H1 (cell line): ENCODE measurements around the gene EFCAB8. TPM values are rescaled to one million over a fixed set of nuclear protein-coding genes. Genes with fewer than 3 reads are reported as not detected.

Source experiments
- CTCF ChIA-PET: fragments of 300-600 bp; sonication (Branson Sonifier 250); formaldehyde crosslinking; loops from one replicate; lab custom pipeline; 2021; ENCODE audit not compliant: partially characterized antibody; lab: Charles Lee
- POLR2A ChIA-PET: fragments of 300-600 bp; sonication (Branson Sonifier 250); formaldehyde crosslinking; loops from one replicate; lab custom pipeline; 2021; ENCODE audit warnings: inconsistent platforms; ENCODE audit not compliant: partially characterized antibody; lab: Charles Lee
- DNase-seq, 2 experiments: peaks; one replicate each; pipeline versions ENCODE4 v3.0.0 to v3.0.0-alpha.2; 2010 to 2022; ENCODE audit warnings: low spot score in 2 of 2, low read depth in 1 of 2, mixed read lengths in 1 of 2
- FAIRE-seq: peaks from 2 replicates; lab custom pipeline; 2011; peaks lifted over from hg19 to GRCh38; lab: Jason Lieb, UNC
- H2AFZ ChIP-seq: 2 replicates; pipeline ENCODE4 v1.8.1; 2012; ENCODE audit warnings: low read length, inconsistent platforms
- H2AK5ac ChIP-seq: 2 replicates; pipeline ENCODE4 v1.6.1; 2013; ENCODE audit warnings: low read depth, low read length
- H2BK120ac ChIP-seq: replicated peaks from 2 replicates; pipeline ENCODE3; 2013; ENCODE audit warnings: low read depth, low read length, inconsistent platforms
- H2BK12ac ChIP-seq: 2 replicates; pipeline ENCODE4 v1.6.1; 2013; ENCODE audit warnings: low read depth, low read length
- H2BK15ac ChIP-seq: 2 replicates; pipeline ENCODE4 v1.6.1; 2013; ENCODE audit warnings: low read length
- H2BK20ac ChIP-seq: 2 replicates; pipeline ENCODE4 v1.6.1; 2013; ENCODE audit warnings: low read length
- H2BK5ac ChIP-seq: 2 replicates; pipeline ENCODE4 v1.6.1; 2013; ENCODE audit warnings: low read depth, low read length
- H3K14ac ChIP-seq: 2 replicates; pipeline ENCODE4 v1.6.1; 2013; ENCODE audit warnings: inconsistent platforms; ENCODE audit not compliant: insufficient read length
- H3K18ac ChIP-seq: 2 replicates; pipeline ENCODE4 v1.6.1; 2013; ENCODE audit warnings: low read length; ENCODE audit errors: extremely low read depth
- H3K23ac ChIP-seq: 2 replicates; pipeline ENCODE4 v1.6.1; 2013; ENCODE audit warnings: inconsistent platforms; ENCODE audit not compliant: insufficient read length
- H3K23me2 ChIP-seq: 2 replicates; pipeline ENCODE4 v1.6.1; 2013; ENCODE audit warnings: low read depth, low read length
- H3K27ac ChIP-seq: 2 replicates; pipeline ENCODE4 v1.6.1; 2011; ENCODE audit warnings: low read depth, low read length, inconsistent platforms
- H3K27me3 ChIP-seq, 4 experiments: replicated peaks in 1 of 4; 1 replicate in 1 of 4; 2 replicates in 3 of 4; pipeline versions ENCODE4 v1.6.1 to v1.8.1; 2011 to 2013; ENCODE audit warnings: low read length in 3 of 4, mild to moderate bottlenecking in 3 of 4, inconsistent platforms in 2 of 4, mixed read lengths in 2 of 4, moderate library complexity in 1 of 4; ENCODE audit not compliant: control insufficient read depth in 3 of 4, insufficient read depth in 3 of 4; ENCODE audit errors: extremely low read depth in 1 of 4
- H3K36me3 ChIP-seq, 4 experiments: 2 replicates each; pipeline versions ENCODE4 v1.6.1 to v1.8.1; 2011 to 2013; ENCODE audit warnings: mild to moderate bottlenecking in 4 of 4, low read length in 3 of 4, moderate library complexity in 2 of 4, control low read depth in 1 of 4, inconsistent platforms in 1 of 4; ENCODE audit not compliant: insufficient read depth in 4 of 4, control insufficient read depth in 2 of 4
- H3K4ac ChIP-seq: replicated peaks from 2 replicates; pipeline ENCODE3; 2013; ENCODE audit warnings: low read length, low read depth, mixed read lengths, inconsistent platforms; ENCODE audit not compliant: insufficient read length
- H3K4me1 ChIP-seq, 4 experiments: replicated peaks in 1 of 4; 1 replicate in 1 of 4; 2 replicates in 3 of 4; pipeline versions ENCODE4 v1.6.1 to v1.8.1; 2011 to 2013; ENCODE audit warnings: low read length in 3 of 4, inconsistent platforms in 2 of 4, mixed read lengths in 1 of 4; ENCODE audit not compliant: insufficient read depth in 4 of 4, control insufficient read depth in 3 of 4
- H3K4me2 ChIP-seq, 2 experiments: 2 replicates each; pipeline versions ENCODE4 v1.6.1 to v1.8.1; 2011 to 2013; ENCODE audit warnings: low read depth in 2 of 2, low read length in 2 of 2, control low read depth in 1 of 2, inconsistent platforms in 1 of 2, mild to moderate bottlenecking in 1 of 2; ENCODE audit not compliant: insufficient read depth in 1 of 2
- H3K4me3 ChIP-seq, 4 experiments: fragments of 200-600, 300-600 bp in 1 of 4; sonication (generic), shearing (Covaris generic), sonication (Bioruptor Twin) in 1 of 4; 2 replicates each; pipeline versions ENCODE4 v1.5.1 to v1.8.1; 2011 to 2016; ENCODE audit warnings: low read length in 4 of 4, low read depth in 3 of 4, control low read depth in 2 of 4, inconsistent platforms in 2 of 4, mild to moderate bottlenecking in 2 of 4, mixed read lengths in 1 of 4, moderate library complexity in 1 of 4; ENCODE audit not compliant: insufficient read depth in 2 of 4; ENCODE audit errors: extremely low read depth in 1 of 4
- H3K56ac ChIP-seq: replicated peaks from 2 replicates; pipeline ENCODE3; 2013; ENCODE audit warnings: low read depth, mild to moderate bottlenecking, mixed read lengths, low read length, inconsistent platforms; ENCODE audit not compliant: insufficient read length
- H3K79me1 ChIP-seq: 2 replicates; pipeline ENCODE4 v1.6.1; 2013; ENCODE audit warnings: low read depth, low read length, control low read depth
- H3K79me2 ChIP-seq, 2 experiments: 2 replicates each; pipeline versions ENCODE4 v1.6.1 to v1.8.1; 2012 to 2013; ENCODE audit warnings: low read length in 2 of 2, mild to moderate bottlenecking in 2 of 2, inconsistent platforms in 1 of 2; ENCODE audit not compliant: insufficient read depth in 2 of 2, control insufficient read depth in 1 of 2
- H3K9ac ChIP-seq, 4 experiments: replicated peaks in 1 of 4; 1 replicate in 1 of 4; 2 replicates in 3 of 4; pipeline versions ENCODE4 v1.6.1 to v1.8.1; 2011 to 2013; ENCODE audit warnings: low read depth in 3 of 4, low read length in 3 of 4, control low read depth in 2 of 4, mild to moderate bottlenecking in 2 of 4, moderate library complexity in 2 of 4, inconsistent platforms in 1 of 4; ENCODE audit errors: extremely low read depth in 1 of 4
- H3K9me3 ChIP-seq, 2 experiments: 2 replicates each; pipeline versions ENCODE4 v1.6.1 to v1.8.1; 2012 to 2013; ENCODE audit warnings: mild to moderate bottlenecking in 2 of 2, moderate library complexity in 2 of 2, control low read depth in 1 of 2, inconsistent platforms in 1 of 2, low read depth in 1 of 2, low read length in 1 of 2, mixed read lengths in 1 of 2; ENCODE audit not compliant: insufficient read depth in 2 of 2
- H4K20me1 ChIP-seq, 2 experiments: replicated peaks in 1 of 2; 2 replicates each; pipeline versions ENCODE3 to v1.8.1; 2011 to 2013; ENCODE audit warnings: inconsistent platforms in 2 of 2, low read length in 2 of 2, mild to moderate bottlenecking in 1 of 2; ENCODE audit not compliant: insufficient read depth in 2 of 2, control insufficient read depth in 1 of 2
- H4K5ac ChIP-seq: 2 replicates; pipeline ENCODE4 v1.6.1; 2013; ENCODE audit warnings: low read length, low read depth, mixed read lengths, inconsistent platforms; ENCODE audit not compliant: insufficient read length
- H4K8ac ChIP-seq: 2 replicates; pipeline ENCODE4 v1.8.0; 2013; ENCODE audit warnings: mild to moderate bottlenecking, moderate library complexity, low read length, inconsistent platforms; ENCODE audit not compliant: insufficient read depth; ENCODE audit errors: extremely low read depth
- H4K91ac ChIP-seq: replicated peaks from 2 replicates; pipeline ENCODE3; 2013; ENCODE audit warnings: low read length, mixed read lengths, inconsistent platforms; ENCODE audit not compliant: insufficient read length
- ASH2L ChIP-seq: fragments of 200-600, 300-600 bp; sonication (generic); IDR thresholded peaks from one replicate; pipeline ENCODE4 v1.7.1; 2017; ENCODE audit warnings: low read length
- BACH1 ChIP-seq: IDR thresholded peaks from 2 replicates; pipeline ENCODE4 v1.6.1; 2012; ENCODE audit warnings: low read length, improper control_type of control experiment
- CBX5 ChIP-seq: fragments of 300-800, 300-1000 bp; sonication (generic); IDR thresholded peaks from 2 replicates; pipeline ENCODE4 v1.7.1; 2016; ENCODE audit warnings: antibody characterized with exemption, low read length, low read depth
- GTF2F1 ChIP-seq: IDR thresholded peaks from 2 replicates; pipeline ENCODE4 v1.6.1; 2012; ENCODE audit warnings: low read depth, low read length, improper control_type of control experiment, borderline replicate concordance
- KDM4A ChIP-seq: IDR thresholded peaks from one replicate; pipeline ENCODE4 v1.7.1; 2012; ENCODE audit warnings: low read depth, mild to moderate bottlenecking, moderate library complexity, low read length, inconsistent platforms; ENCODE audit not compliant: severe bottlenecking
- RAD21 ChIP-seq, 2 experiments: IDR thresholded peaks in 1 of 2; conservative IDR thresholded peaks in 1 of 2; 2 replicates each; pipeline ENCODE4 v1.6.1; 2011; ENCODE audit warnings: low read depth in 2 of 2, low read length in 2 of 2, improper control_type of control experiment in 1 of 2, inconsistent platforms in 1 of 2, mild to moderate bottlenecking in 1 of 2, moderate library complexity in 1 of 2
- SRF ChIP-seq: IDR thresholded peaks from 2 replicates; pipeline ENCODE4 v1.6.1; 2011; ENCODE audit warnings: mild to moderate bottlenecking, low read depth, low read length, moderate library complexity
- TBP ChIP-seq: IDR thresholded peaks from 2 replicates; pipeline ENCODE4 v1.6.1; 2011; ENCODE audit warnings: low read depth, low read length, improper control_type of control experiment
- WGBS, 2 experiments: shearing (Covaris generic) in 1 of 2; methylation state at CpG; one replicate each; pipeline versions ENCODE4 v1.1.6 to v1.1.7; 2013 to 2015; ENCODE audit warnings: low lambda C conversion rate in 2 of 2, mixed read lengths in 2 of 2, inconsistent platforms in 1 of 2, low coverage in 1 of 2, missing lambda C conversion rate in 1 of 2; ENCODE audit not compliant: insufficient replicate concordance in 2 of 2, insufficient coverage in 1 of 2, insufficient read length in 1 of 2; ENCODE audit errors: extremely low coverage in 1 of 2, missing lambda C conversion rate in 1 of 2; 5-methylcytosine and 5-hydroxymethylcytosine counted together
- polyA plus RNA-seq, 7 experiments: library from polyadenylated mRNA; depleted of rRNA in 3 of 7; stranded (reverse) in 5 of 7; unstranded in 2 of 7; fragments of >200 nt in 5 of 7; fragments of 200-250 nt in 2 of 7; gene quantifications; 1 replicate in 5 of 7; 2 replicates in 1 of 7; 4 replicates in 1 of 7; pipeline versions ENCODE4 v1.2.1 to v1.2.3, GENCODE V29; 2011 to 2013; ENCODE audit warnings: missing spikeins in 2 of 7, mixed read lengths in 2 of 7
- total RNA-seq: library from RNA; stranded (reverse); fragmentation: NEBNext Ultra II Directional; extraction: Animal tissue kit (Norgen Biotek cat#: 25700); gene quantifications from 2 replicates; pipeline ENCODE4 v1.2.1, GENCODE V29; 2021
- TF ChIP-seq, protein P1 (sequence below): IDR thresholded peaks from 2 replicates; pipeline ENCODE4 v1.6.1; 2012; ENCODE audit warnings: inconsistent platforms

Gene EFCAB8
- total and polyA plus RNA-seq, 2 of the 8 experiments (the other 6 are each of a cell fraction or from before 2014, with no cell fraction given) = 0.06 to 0.20 TPM

DNA sequence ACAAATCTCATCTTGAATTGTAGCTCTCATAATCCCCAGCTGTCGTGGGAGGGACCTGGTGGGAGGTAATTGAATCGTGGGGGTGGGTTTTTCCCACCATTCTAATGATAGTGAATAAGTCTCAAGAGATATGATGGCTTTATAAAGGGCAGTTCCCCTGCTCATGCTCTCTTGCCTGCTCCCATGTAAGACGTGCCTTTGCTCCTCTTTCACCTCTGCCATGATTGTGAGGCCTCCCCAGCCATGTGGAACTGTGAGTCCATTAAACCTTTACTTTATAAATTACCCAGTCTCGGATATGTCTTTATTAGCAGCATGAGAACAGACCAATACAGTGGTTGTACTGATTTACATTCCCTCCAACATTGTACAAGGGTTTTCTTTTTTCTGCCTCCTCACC, 75.9 kb downstream of the EFCAB8 start:
- Histone ChIP-seq H3K14ac (no peak overlapping the region), H3K4me2 (no peak overlapping the region), H4K5ac (no peak overlapping the region), H2BK20ac (no peak overlapping the region), H3K4ac (no peak overlapping the region), H3K36me3 (no peaks in the 10 kb centered on the region), H3K56ac (no peak overlapping the region), H2BK5ac (no peak overlapping the region), H2BK12ac (no peak overlapping the region), H3K23me2 (no peaks in the 10 kb centered on the region), H3K9ac (no peak overlapping the region), H3K23ac (no peak overlapping the region), H4K8ac (no peak overlapping the region), H3K4me3 (no peak overlapping the region), H3K9me3 (no peaks in the 10 kb centered on the region), H4K20me1 (no peaks in the 10 kb centered on the region), H3K18ac (no peak overlapping the region), H2BK120ac (no peak overlapping the region), H2AFZ (no peak overlapping the region), H3K27ac (no peak overlapping the region), H3K79me2 (no peaks in the 10 kb centered on the region), H4K91ac (no peak overlapping the region), H3K4me1 (no peaks in the 10 kb centered on the region), H3K27me3 (no peaks in the 10 kb centered on the region; a peak in 1 of 7 replicates), H2AK5ac (no peak overlapping the region), H3K79me1 (no peaks in the 10 kb centered on the region), H2BK15ac (no peak overlapping the region)
- CTCF ChIA-PET = interaction anchor here (2.1 kb wide), 1 partner anchor 11 kb away, joined by 15 read pairs; no protein-coding TSS in a partner anchor
- 83% methylated on average over 4 of the region's 4 CpGs; no CpG with 5 or more reads in 1 of the 2 experiments for WGBS, 2 experiments
- DNase-seq (no peak), FAIRE-seq (no peak)
- POLR2A ChIA-PET = no interaction called here
- TF ChIP-seq GTF2F1 (no peak), KDM4A (no peak), CBX5 (no peak), SRF (no peak), TBP (no peak), ASH2L (no peak), BACH1 (no peak), RAD21 (IDR thresholded peaks at IDR 0.05 in 1 of 2, conservative IDR thresholded peaks at IDR 0.05 in 1 of 2; ENCODE audit: low read depth in 2 of 2, low read length in 2 of 2) (no peak)
- TF ChIP-seq, protein P1, sequence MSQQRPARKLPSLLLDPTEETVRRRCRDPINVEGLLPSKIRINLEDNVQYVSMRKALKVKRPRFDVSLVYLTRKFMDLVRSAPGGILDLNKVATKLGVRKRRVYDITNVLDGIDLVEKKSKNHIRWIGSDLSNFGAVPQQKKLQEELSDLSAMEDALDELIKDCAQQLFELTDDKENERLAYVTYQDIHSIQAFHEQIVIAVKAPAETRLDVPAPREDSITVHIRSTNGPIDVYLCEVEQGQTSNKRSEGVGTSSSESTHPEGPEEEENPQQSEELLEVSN = no peak
